Fibroblast of villous mesenchyme (primary cell): ENCODE data around the gene CDS2. TPM values are rescaled to one million over a fixed set of nuclear protein-coding genes. Genes with fewer than 3 reads are reported as not detected.

Source experiments
- DNase-seq: peaks from one replicate; pipeline ENCODE4 v3.0.0-alpha.2; 2010; ENCODE audit warnings: low read depth
- H3K4me3 ChIP-seq: 2 replicates; pipeline ENCODE4 v1.5.1; 2011; ENCODE audit warnings: low read depth, mild to moderate bottlenecking, low read length
- total RNA-seq: library from RNA; depleted of rRNA; stranded (reverse); fragments of >200 nt; gene quantifications from 2 replicates; pipeline ENCODE4 v1.2.3, GENCODE V29; 2012
- TF ChIP-seq, protein P1 (sequence below): IDR thresholded peaks from 2 replicates; pipeline ENCODE4 v1.5.1; 2012; ENCODE audit warnings: low read depth, mild to moderate bottlenecking, low read length; ENCODE audit not compliant: insufficient read depth

The CDS2 gene
- total RNA-seq, 1 donor = 32.4 TPM

DNA sequence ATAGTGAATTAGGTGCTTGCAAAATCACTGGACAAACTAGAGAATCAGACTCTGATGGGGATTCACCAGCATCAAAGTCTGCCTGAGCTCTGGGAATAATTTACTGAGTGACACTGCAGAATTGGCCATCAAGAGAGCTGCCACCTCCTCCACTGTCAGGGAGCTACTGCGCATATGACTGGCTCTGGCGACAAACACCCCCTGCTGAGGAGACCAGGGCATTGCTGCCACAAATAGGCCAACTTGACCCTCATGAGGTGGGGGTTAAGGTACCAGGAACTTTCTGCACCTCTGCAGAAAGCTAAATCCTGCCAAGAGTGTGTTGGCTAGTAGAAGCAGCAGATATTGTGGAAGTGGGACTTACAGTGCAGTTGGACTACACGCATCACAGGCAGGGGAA, 88.0 kb downstream of the CDS2 start:
- H3K4me3 ChIP-seq = no peak overlapping the region
- no peak for DNase-seq
- TF ChIP-seq, protein P1, sequence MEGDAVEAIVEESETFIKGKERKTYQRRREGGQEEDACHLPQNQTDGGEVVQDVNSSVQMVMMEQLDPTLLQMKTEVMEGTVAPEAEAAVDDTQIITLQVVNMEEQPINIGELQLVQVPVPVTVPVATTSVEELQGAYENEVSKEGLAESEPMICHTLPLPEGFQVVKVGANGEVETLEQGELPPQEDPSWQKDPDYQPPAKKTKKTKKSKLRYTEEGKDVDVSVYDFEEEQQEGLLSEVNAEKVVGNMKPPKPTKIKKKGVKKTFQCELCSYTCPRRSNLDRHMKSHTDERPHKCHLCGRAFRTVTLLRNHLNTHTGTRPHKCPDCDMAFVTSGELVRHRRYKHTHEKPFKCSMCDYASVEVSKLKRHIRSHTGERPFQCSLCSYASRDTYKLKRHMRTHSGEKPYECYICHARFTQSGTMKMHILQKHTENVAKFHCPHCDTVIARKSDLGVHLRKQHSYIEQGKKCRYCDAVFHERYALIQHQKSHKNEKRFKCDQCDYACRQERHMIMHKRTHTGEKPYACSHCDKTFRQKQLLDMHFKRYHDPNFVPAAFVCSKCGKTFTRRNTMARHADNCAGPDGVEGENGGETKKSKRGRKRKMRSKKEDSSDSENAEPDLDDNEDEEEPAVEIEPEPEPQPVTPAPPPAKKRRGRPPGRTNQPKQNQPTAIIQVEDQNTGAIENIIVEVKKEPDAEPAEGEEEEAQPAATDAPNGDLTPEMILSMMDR = no peak

DNA sequence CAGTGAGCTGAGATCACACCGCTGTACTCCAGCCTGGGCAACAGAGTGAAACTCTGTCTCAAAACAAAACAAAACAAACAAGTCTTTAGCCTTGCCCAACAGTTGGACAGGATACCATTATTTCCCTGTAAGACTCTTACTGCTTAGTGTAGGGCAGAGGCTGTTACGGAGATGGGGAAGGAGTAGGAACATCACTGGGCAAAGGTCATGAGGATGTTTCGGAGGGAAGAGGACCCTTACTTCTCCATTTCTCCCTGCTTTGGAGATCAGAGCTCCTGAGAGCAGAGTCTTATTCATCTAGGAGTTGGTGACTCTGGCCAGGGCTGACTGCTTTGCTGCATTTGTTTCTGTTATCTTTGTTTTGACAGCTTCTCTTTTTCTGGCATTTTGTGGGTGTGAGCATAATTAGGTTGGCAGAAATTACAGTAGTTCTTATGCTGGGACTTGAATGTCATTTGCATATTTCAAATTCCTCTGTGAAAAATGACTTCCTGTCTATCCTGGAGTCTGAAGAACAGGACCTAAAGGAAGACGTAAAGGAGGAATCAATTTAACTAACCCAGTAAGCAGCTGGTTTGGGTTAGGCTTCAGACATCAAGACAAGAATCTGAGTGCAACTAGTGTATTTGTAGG, 89.0 kb downstream of the CDS2 start:
- H3K4me3 ChIP-seq = no peak overlapping the region
- peak; percentile 11 for DNase-seq
- TF ChIP-seq, protein P1 = no peak

DNA sequence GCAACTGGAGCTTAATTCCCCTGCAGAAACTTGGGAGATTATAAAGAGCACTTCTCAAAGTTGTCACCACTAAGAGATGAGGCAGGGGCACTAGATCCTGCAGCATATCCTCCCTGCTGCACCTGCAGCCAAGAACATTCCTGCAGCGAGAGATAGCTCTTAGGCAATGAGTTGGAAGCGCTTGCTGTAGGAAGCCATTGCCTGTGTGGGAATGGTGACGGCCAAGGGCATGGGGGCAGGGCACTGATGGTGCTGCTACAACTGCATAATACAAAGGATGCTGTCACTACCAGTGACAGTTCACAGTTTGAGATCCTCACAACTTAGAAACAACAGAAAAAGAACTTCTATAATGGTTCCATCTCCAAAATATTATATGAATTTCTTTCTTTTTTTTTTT, 89.9 kb downstream of the CDS2 start:
- no peak for DNase-seq
- TF ChIP-seq, protein P1 = no peak
- H3K4me3 ChIP-seq = no peak overlapping the region

DNA sequence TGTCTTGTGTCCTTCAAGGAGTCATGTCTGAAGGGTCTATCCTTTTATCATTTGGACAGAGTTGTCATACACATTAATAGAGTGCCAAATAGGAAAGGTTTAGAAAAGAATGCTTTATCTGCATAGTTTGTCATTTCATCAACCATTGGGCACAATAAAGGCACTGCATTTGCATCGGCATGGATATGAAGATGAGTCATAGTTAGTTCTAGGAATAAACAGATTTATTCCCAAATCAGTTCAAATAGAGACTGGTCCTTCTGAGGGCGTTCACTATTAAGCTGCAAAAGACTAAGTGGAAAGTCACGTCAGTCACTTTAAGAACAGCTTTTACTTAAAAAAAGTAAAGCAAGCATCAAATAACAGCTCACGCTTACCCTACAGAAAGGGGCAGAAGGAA, 90.8 kb downstream of the CDS2 start:
- no peak overlapping the region for H3K4me3 ChIP-seq
- TF ChIP-seq, protein P1 = no peak
- no peak for DNase-seq

DNA sequence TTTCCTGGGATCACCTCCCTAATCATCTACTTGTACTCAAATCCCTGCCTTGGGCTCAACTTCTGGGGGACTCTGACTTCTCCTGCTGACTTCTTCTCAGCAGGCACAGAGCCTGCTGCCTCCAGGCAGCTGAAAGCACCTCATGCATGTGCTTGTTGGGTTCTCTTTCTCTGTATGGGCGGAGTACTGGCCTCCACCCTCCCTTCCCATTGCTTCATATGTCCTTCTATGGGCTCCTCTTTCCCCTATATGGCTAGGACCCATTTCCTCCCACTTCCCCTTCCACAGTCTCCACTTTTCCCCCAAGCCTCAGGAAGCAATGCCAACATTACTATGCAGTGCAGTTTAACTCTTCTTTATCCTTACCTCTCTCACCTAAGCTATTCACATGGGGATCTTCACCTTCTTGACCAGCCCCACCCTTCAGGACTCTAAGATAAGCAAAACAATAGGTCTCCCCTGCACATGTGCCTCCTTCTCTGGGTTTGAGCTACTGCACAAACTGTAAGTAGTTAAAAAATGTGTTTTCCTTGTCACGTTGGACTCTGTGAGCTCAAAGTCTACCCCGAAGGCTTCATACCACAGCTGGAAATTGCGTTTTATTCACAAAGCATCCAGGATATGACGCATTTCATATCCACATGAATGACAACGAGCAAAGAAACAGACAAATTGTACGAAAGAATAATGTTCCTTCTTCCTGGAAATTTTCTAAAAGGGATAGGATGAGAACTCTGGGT, 93.7 kb downstream of the CDS2 start:
- H3K4me3 ChIP-seq = no peak overlapping the region
- DNase-seq = no peak
- TF ChIP-seq, protein P1 = no peak

DNA sequence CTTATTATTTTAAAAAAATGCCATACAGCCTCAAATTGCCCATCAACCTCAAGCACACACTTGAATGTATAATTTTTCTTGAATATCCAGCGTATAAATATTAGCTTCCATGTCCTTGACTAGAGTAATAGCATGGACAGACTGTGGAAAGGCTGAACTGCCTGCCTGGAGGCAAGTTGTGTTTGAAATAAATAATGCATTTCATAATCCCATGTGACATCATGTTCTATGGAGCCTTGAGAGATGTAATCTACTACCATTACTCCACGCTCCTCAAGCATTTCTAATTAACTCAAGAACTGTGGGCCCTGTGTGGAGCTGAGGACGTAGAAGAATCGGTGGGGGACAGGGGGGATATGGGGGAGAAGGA, 94.2 kb downstream of the CDS2 start:
- TF ChIP-seq, protein P1 = no peak
- H3K4me3 ChIP-seq = no peak overlapping the region
- DNase-seq = peak; percentile 19
